Activated CD8-positive, alpha-beta T cell treated with anti-CD3 and anti-CD28 coated beads for 36 hours (primary cell): ENCODE results near the gene LRMDA. TPM values are rescaled to one million over a fixed set of nuclear protein-coding genes. Genes with fewer than 3 reads are reported as not detected.

ENCODE experiments used
- ATAC-seq: fragments of 200-7000 bp; cut with Tn5 transposase; one replicate; pipeline ENCODE4 v1.10.0; 2021; ENCODE audit warnings: mild to moderate bottlenecking, moderate library complexity
- CTCF ChIA-PET: fragments of 350-600 bp; sonication (Branson Sonifier 250); formaldehyde crosslinking; loops from one replicate; lab custom pipeline; 2021; ENCODE audit warnings: antibody characterized with exemption; lab: Charles Lee
- POLR2A ChIA-PET: fragments of 350-600 bp; sonication (Branson Sonifier 250); formaldehyde crosslinking; loops from one replicate; lab custom pipeline; 2021; ENCODE audit warnings: antibody characterized with exemption; lab: Charles Lee
- DNase-seq: peaks from one replicate; pipeline ENCODE4 v3.0.0-alpha.2; 2020
- H3K27ac Mint-ChIP-seq: one replicate; pipeline ENCODE4 v1.8.0; 2021; ENCODE audit warnings: mild to moderate bottlenecking, mixed read lengths
- H3K27me3 Mint-ChIP-seq: one replicate; pipeline ENCODE4 v1.8.0; 2021; ENCODE audit warnings: mixed read lengths
- H3K36me3 Mint-ChIP-seq: one replicate; pipeline ENCODE4 v1.8.0; 2021; ENCODE audit warnings: low read depth, mixed read lengths
- H3K4me1 Mint-ChIP-seq: one replicate; pipeline ENCODE4 v1.8.0; 2021; ENCODE audit warnings: low read depth, mixed read lengths
- H3K4me3 Mint-ChIP-seq: one replicate; pipeline ENCODE4 v1.8.0; 2021; ENCODE audit warnings: mild to moderate bottlenecking, moderate library complexity, mixed read lengths
- H3K9me3 Mint-ChIP-seq: one replicate; pipeline ENCODE4 v1.8.0; 2021; ENCODE audit warnings: mixed read lengths
- intact Hi-C: fragments of 100-400 bp; cut with micrococcal nuclease; formaldehyde crosslinking; loops from one replicate; pipeline ENCODE4 v1.10.0; 2022
- total RNA-seq, 2 experiments: library from RNA; stranded (reverse); gene quantifications; one replicate each; pipeline ENCODE4 v1.2.3, GENCODE V29; 2021
- TF ChIP-seq, protein P1 (sequence below): fragments of 200-600 bp; IDR thresholded peaks from one replicate; pipeline ENCODE4 v1.8.0; 2022; ENCODE audit warnings: antibody characterized with exemption, mild to moderate bottlenecking

Gene LRMDA
- total RNA-seq, 2 experiments from 2014 or later, result not detected

DNA sequence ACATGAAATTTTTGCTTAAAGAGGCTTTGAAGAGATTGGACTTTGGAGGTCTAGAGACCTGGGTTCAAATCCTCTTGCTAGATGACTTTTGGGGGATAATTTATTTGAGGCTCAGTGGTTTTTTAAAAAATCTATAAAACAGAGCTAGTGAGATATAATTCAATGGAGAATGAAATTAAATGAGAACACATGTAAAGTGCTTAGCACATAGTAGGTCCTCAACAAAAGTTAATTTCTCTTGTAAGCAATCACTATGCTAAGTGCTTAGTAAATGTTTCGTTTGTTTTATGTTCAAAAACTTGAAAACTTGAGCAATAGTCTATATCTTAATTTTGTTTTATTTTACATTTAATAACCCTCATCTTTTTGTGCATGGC is 64.8 kb downstream of the LRMDA start:
- DNase-seq (no peak), ATAC-seq (no peak)
- Mint-ChIP-seq H3K27me3 (peaks cover 13% of the 10 kb centered on the region), H3K4me3 (no peak overlapping the region), H3K27ac (no peak overlapping the region), H3K4me1 (no peaks in the 10 kb centered on the region), H3K9me3 (no peaks in the 10 kb centered on the region), H3K36me3 (no peaks in the 10 kb centered on the region)
- intact Hi-C loops, result no loop called here
- ChIA-PET CTCF (no interaction called here), POLR2A (no interaction called here)
- TF ChIP-seq, protein P1, sequence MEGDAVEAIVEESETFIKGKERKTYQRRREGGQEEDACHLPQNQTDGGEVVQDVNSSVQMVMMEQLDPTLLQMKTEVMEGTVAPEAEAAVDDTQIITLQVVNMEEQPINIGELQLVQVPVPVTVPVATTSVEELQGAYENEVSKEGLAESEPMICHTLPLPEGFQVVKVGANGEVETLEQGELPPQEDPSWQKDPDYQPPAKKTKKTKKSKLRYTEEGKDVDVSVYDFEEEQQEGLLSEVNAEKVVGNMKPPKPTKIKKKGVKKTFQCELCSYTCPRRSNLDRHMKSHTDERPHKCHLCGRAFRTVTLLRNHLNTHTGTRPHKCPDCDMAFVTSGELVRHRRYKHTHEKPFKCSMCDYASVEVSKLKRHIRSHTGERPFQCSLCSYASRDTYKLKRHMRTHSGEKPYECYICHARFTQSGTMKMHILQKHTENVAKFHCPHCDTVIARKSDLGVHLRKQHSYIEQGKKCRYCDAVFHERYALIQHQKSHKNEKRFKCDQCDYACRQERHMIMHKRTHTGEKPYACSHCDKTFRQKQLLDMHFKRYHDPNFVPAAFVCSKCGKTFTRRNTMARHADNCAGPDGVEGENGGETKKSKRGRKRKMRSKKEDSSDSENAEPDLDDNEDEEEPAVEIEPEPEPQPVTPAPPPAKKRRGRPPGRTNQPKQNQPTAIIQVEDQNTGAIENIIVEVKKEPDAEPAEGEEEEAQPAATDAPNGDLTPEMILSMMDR, result no peak

DNA sequence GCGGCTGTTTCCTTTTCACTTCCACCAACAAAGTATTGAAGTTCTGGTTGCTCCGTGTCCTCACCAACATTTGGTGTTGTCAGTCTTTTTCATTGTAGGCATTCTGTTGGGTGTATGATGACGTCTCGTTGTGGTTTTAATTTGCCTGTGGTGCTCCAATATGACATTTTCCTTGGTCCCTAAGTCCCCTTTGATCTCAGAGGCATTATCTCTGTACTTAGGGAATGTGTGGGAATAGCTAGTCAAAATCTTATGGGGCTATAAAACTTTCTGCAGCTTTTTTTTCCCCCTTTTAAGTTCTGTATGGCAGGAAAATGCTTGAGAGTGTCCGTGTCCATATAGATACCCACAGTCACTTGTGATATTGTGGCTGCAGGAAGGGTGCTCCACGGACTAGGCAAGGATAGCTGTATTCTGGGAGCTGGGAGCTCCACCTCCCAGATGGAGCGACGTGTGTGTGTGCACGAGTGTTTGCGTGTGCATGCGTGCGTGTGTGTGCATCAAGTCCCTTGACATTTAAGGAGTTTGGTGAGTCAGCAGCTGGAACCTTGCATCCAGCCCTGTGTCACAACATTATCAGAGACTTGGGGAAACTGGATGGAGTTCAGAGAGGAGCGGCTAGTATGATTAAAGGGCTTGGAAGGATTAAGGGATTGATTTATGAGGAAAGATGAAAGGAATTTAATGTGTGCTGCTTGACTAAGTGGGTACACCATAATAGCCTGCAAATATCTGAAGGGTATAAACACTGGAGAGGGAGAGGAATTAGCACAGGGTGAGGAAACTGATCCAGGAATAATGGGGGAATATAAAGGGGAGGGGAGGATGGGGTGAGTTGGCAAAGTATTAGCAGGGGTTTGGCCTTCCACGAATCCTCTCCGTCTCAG is 66.8 kb downstream of the LRMDA start:
- ChIA-PET CTCF (no interaction called here), POLR2A (no interaction called here)
- no peak overlapping the region for H3K27ac Mint-ChIP-seq
- H3K27me3 Mint-ChIP-seq, result peaks cover 13% of the 10 kb centered on the region
- no peaks in the 10 kb centered on the region for H3K9me3 Mint-ChIP-seq
- TF ChIP-seq, protein P1, result no peak
- H3K4me3 Mint-ChIP-seq, result no peak overlapping the region
- DNase-seq (no peak), ATAC-seq (no peak)
- no peaks in the 10 kb centered on the region for H3K4me1 Mint-ChIP-seq
- intact Hi-C loops, result no loop called here
- H3K36me3 Mint-ChIP-seq, result no peaks in the 10 kb centered on the region

DNA sequence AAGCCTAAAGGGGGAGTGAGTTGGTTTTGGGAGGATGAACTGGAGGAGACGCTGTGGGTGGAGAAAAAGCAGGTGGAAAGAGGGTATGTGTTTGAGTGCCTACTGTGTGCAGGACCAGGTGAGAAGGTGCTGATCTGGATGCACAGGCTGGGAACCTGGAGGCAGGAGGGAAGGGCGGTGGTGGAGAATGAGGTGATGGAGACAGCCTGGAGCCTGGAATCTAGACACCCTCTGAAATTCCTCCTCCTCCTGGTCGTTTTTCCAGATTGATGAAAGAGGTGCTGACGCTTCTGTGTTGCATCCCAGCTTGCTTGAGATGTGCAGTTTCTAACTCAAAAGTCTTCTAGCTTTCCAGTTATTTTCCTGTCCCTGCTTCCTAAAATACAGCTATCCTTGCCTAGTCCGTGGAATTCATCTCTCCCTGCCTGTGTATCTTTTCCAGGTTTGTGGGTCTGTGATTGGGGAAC is 67.5 kb downstream of the LRMDA start:
- ATAC-seq (no peak), DNase-seq (no peak)
- CTCF ChIA-PET, result no interaction called here
- H3K9me3 Mint-ChIP-seq, result no peaks in the 10 kb centered on the region
- TF ChIP-seq, protein P1, result no peak
- intact Hi-C loops, result no loop called here
- POLR2A ChIA-PET, result no interaction called here
- no peaks in the 10 kb centered on the region for H3K36me3 Mint-ChIP-seq
- H3K27me3 Mint-ChIP-seq, result peaks cover 13% of the 10 kb centered on the region
- H3K4me3 Mint-ChIP-seq, result no peak overlapping the region
- H3K27ac Mint-ChIP-seq, result no peak overlapping the region
- no peaks in the 10 kb centered on the region for H3K4me1 Mint-ChIP-seq

DNA sequence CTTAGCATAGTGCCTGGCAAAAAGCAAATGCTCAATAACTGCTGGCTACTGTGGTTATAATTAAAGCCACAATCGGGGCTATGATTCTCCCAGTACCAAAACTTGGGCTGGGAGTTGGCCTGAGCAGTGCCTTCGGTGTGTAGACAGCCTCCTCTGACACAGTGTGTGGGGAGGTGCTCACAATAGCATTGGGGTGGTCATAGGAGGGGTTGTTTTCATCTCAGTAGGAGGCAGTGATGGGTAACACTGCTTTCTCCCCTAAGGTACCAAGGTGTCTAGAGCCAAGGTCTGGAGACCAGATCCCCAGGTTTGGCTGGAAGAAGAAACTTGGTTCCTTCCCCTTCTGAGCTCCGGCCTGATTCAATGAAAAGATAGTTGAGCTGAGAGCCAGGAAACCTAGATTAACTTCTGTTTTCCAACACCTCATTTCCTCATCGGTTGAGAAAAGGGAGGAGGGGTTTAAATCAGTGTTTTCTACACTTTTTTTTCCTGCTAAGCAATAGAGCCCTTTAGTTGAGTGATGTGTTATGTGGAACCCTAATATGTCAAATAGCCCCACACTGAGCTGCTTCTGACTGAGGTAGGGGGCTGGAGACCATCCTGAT is 68.2 kb downstream of the LRMDA start:
- no peaks in the 10 kb centered on the region for H3K4me1 Mint-ChIP-seq
- H3K27me3 Mint-ChIP-seq, result peaks cover 15% of the 10 kb centered on the region
- TF ChIP-seq, protein P1, result no peak
- H3K4me3 Mint-ChIP-seq, result no peak overlapping the region
- no peak overlapping the region for H3K27ac Mint-ChIP-seq
- H3K36me3 Mint-ChIP-seq, result no peaks in the 10 kb centered on the region
- intact Hi-C loops, result no loop called here
- no peaks in the 10 kb centered on the region for H3K9me3 Mint-ChIP-seq
- DNase-seq, result no peak
- ATAC-seq, result no peak
- CTCF ChIA-PET, result no interaction called here
- POLR2A ChIA-PET, result no interaction called here

DNA sequence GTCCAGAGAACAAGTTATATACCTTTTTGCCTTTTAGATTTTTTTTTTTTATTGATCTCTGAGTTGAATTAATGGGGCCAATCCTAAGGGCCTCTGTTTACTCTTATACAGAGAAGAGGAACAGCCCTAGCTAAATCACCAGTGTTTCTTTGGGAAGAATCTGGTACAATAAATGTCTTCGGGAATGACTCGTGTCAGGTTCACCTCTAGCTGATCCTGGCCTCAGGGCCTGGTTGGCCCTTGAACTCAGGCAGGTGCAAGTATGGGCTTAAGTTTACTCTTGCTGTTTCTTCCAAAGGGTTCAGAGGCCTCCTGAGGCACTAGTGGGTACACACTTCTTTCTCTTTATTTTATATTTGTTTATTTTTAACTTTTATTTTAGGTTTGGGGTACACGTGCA is 71.0 kb downstream of the LRMDA start:
- TF ChIP-seq, protein P1, result no peak
- no peaks in the 10 kb centered on the region for H3K4me1 Mint-ChIP-seq

More for the DNA sequence above, 71.0 kb downstream of the LRMDA start:
- POLR2A ChIA-PET, result no interaction called here
- no peak overlapping the region for H3K4me3 Mint-ChIP-seq
- no peak for DNase-seq
- H3K9me3 Mint-ChIP-seq, result no peaks in the 10 kb centered on the region
- H3K27me3 Mint-ChIP-seq, result peaks cover 13% of the 10 kb centered on the region
- H3K27ac Mint-ChIP-seq, result no peak overlapping the region
- CTCF ChIA-PET, result no interaction called here
- ATAC-seq, result no peak
- no peaks in the 10 kb centered on the region for H3K36me3 Mint-ChIP-seq
- intact Hi-C loops, result no loop called here
